ENCODE measurements around the gene DOK7.
"Not testable (repeated sequence)": the region's sequence is repeated elsewhere in the genome, so short reads cannot be mapped to it uniquely, and the experiment has no call there.

Gene DOK7

GRCh38 chr4:3511601-3512000 is 48.5 kb downstream of the DOK7 start:
- not testable (repeated sequence) for DNase-seq

- no peak for DNase-seq
Observed at GRCh38 chr4:3512279-3512678, 49.2 kb downstream of the DOK7 start.

- DNase-seq = no peak
Observed at GRCh38 chr4:3512719-3513118, 49.6 kb downstream of the DOK7 start.

GRCh38 chr4:3513807-3514206 is 50.7 kb downstream of the DOK7 start:
- DNase-seq = no peak

GRCh38 chr4:3514221-3514780 is 51.2 kb downstream of the DOK7 start:
- no peak for DNase-seq

GRCh38 chr4:3514806-3515501 is 51.8 kb downstream of the DOK7 start:
- no peak for DNase-seq

- DNase-seq = no peak
Observed at GRCh38 chr4:3515646-3516045, 52.5 kb downstream of the DOK7 start.

- no peak for DNase-seq
Observed at GRCh38 chr4:3516061-3516835, 53.1 kb downstream of the DOK7 start.

- DNase-seq = no peak
Observed at GRCh38 chr4:3516836-3517730, 54.0 kb downstream of the DOK7 start.

- DNase-seq = no peak
Observed at GRCh38 chr4:3517731-3518510, 54.8 kb downstream of the DOK7 start.

GRCh38 chr4:3518511-3518880 is 55.4 kb downstream of the DOK7 start:
- DNase-seq = no peak

- DNase-seq = no peak
Observed at GRCh38 chr4:3518941-3519340, 55.8 kb downstream of the DOK7 start.

- no peak for DNase-seq
Observed at GRCh38 chr4:3519468-3520264, 56.6 kb downstream of the DOK7 start.

GRCh38 chr4:3520276-3520675 is 57.2 kb downstream of the DOK7 start:
- no peak for DNase-seq

- no peak for DNase-seq
Observed at GRCh38 chr4:3520796-3521600, 57.9 kb downstream of the DOK7 start.

- DNase-seq = no peak
Observed at GRCh38 chr4:3521621-3522325, 58.7 kb downstream of the DOK7 start.

- DNase-seq = no peak
Observed at GRCh38 chr4:3522326-3522640, 59.2 kb downstream of the DOK7 start.

GRCh38 chr4:3522651-3523050 is 59.5 kb downstream of the DOK7 start:
- no peak for DNase-seq

- no peak for DNase-seq
Observed at GRCh38 chr4:3523146-3523627, 60.1 kb downstream of the DOK7 start.

GRCh38 chr4:3523628-3524221 is 60.6 kb downstream of the DOK7 start:
- no peak for DNase-seq

Data from NCI-H774 (cell line).